Esophagus squamous epithelium (tissue), 4 donors: ENCODE measurements around the gene EOGT.

Source experiments
- CTCF ChIP-seq, 6 experiments: fragments of 450-650 bp in 4 of 6; fragments of 200-600 bp in 2 of 6; sonication (generic) in 2 of 6; IDR thresholded peaks; one replicate each; pipeline ENCODE4 v1.5.1; 2016 to 2019; ENCODE audit warnings: antibody characterized with exemption in 6 of 6, mild to moderate bottlenecking in 4 of 6, moderate library complexity in 4 of 6
- POLR2A ChIP-seq, 4 donors: fragments of 450-650 bp; IDR thresholded peaks; one replicate each; pipeline ENCODE4 v1.6.1; 2017; ENCODE audit warnings: antibody characterized with exemption in 4 of 4, mild to moderate bottlenecking in 4 of 4, moderate library complexity in 3 of 4

- TF ChIP-seq CTCF (IDR thresholded peaks at IDR 0.05) (no peak), POLR2A (IDR thresholded peaks at IDR 0.05) (no peak)
Observed at GRCh38 chr3:69020857-69021256, 7.4 kb upstream of the EOGT start.
